Activated T-helper 17 cell treated with anti-CD3 and anti-CD28 coated beads, Interleukin-2, amount 50 U/mL, for 72 hours (primary cell): ENCODE results near the gene TES. TPM values are rescaled to one million over a fixed set of nuclear protein-coding genes. Genes with fewer than 3 reads are reported as not detected.

Experiments used
- total RNA-seq, 2 donors: library from RNA; stranded (reverse); gene quantifications; one replicate each; pipeline ENCODE4 v1.2.3, GENCODE V29; 2022

Gene TES
- total RNA-seq, 2 donors from 2014 or later: 57.6 to 79.4 TPM

Other genes with a start within 250 kb of the TES start
- under 1 TPM; 0.05 to 0.22 TPM for gene TFEC, start 179.8 kb upstream of the TES start, total RNA-seq